ENCODE data around the gene C19orf85.
"Not testable (repeated sequence)": the region's sequence is repeated elsewhere in the genome, so short reads cannot be mapped to it uniquely, and the experiment has no call there.

C19orf85 gene

GRCh38 chr19:55457683-55458457, 6.7 kb downstream of the C19orf85 start:
- DNase-seq (ENCODE audit: low read depth in 2 of 2), result no peak

DNA sequence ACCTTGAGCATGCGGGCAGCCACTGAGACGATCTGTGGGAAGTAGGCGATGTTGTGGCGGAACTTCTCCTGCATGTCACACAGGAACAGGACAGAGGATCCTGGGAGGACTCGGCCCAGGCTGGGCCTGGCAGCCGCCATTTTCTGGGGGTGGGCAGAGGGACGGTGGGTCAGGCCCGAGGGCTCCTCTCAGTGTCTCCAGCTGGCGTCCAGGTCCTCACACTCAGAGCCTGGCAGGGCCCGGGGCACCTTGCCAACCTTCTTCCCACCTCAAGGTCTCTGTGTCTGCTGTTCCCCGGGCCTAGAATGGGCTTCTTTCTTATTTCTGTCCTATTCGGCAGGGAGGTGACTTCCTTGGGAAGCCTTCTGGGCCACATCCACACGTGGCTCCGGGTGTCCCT, 8.2 kb downstream of the C19orf85 start:
- no peak for DNase-seq (ENCODE audit: low read depth in 2 of 2)

DNA sequence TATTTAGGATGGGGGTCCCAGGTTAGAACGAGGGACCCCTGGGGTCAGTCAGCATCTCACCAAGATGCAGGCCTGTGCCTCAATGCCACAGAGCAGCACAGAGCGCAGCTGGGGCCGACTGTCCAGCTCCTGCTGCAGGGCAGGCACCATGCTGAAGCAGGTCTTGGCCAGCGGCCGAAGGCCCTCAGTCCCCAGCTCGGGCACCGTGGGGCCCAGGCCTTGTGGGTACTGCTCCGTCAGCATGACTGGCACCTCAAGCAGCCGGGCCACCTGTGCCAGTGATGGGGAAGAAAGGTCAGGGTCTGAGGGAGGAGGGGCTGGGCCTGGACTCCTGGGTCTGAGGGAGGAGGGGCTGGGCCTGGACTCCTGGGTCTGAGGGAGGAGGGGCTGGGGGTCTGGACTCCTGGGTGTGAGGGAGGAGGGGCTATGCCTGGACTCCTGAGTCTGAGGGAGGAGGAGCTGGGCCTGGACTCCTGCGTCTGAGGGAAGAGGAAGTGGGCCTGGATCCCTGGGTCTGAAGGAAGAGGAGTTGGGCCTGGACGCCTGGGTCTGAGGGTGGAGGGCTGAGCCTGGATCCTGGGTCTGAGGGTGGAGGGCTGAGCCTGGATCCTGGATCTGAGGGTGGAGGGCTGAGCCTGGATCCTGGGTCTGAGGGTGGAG, 8.8 kb downstream of the C19orf85 start:
- DNase-seq (ENCODE audit: low read depth in 2 of 2), result no peak

DNA sequence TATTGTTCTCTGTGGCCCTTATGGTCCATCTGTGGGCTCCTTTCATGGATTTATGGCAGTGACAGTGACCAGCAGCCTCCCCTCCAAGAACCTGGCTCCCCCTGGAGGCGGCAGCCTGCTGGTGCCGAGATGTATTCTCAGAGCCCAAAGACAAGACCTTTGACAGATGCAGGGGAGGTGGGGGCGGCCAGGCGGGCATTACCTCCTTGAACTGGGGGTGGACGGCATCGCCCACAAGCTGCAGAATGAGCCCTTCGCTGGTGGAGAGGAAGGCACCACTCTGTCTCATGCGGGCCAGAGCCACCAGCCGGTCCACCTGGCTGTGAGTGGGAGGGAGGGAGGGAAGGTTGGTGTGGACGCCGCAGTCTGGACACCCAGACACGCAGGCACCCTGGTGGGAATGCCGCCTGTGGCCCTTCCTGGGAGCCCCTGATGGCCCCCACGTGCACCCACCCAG, 9.7 kb downstream of the C19orf85 start:
- no peak for DNase-seq (ENCODE audit: low read depth in 2 of 2)

DNA sequence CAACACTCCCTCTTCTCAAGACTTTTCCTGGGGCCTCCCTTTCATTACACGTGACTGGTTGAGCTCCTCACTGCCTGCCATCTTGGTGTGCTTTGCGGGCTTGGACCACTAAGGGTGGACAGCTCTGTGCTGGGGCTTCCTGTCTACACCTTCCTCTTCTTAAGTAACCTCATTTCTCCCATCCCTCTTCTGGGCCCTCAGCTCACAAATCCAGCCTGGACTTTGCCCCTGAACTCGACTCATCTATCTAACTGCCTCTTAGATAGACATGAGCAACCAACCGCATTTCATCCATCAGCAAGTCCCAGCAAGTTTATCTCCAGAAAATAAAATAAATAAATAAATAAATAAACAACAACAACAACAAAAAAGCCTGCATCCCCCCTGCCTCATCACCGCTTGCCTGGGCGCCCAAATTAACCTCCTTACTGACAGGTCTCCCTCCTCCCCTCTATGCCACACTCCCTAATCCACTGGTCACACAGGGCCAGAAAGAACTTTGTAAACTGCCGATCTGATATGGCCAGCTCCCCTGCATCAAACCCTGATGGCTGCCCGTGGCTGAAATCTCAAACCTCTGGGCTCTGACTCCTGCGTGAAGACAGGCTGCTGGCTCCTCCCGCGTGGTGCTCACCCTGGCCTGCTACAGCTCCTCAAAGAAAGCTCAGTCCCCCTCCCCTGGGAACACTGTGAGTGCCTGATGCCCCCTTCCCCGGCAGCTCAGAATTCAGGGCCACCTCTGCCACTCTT, 10.9 kb downstream of the C19orf85 start:
- no peak for DNase-seq (ENCODE audit: low read depth in 2 of 2)

DNA sequence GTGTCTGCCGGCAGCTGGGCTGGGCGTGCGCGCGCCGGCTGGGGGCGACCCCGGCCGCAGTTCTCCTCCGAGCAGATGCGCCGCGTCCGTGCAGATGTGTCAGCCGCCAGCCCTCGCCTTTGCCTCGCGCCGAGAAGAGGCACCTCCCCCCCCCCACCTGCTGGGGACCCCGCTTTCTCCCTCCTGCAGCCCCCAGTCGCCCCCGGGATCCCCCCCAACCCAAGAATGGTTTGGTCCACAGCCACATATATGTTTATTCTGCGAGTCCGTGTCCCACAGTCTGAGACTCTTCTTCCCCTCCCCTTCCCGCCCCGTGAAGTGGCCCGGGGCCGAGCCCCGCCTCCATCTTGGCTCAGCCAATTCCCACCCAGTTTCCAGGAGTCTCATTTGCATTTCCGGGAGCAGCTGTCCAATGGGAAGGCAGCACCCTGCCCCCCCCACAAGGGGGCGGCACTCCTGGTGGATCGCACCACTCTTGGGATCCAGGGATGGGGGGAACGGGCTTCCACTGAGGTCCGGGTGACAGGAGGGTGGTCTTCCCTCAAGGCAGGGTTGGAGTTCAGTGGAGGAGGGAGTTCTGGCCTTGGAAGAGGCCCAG, 11.7 kb downstream of the C19orf85 start:
- DNase-seq (ENCODE audit: low read depth in 2 of 2), result no peak

- DNase-seq (ENCODE audit: low read depth in 2 of 2), result no peak
Measured at GRCh38 chr19:55451965-55452748, 12.4 kb downstream of the C19orf85 start.

GRCh38 chr19:55451163-55451964, 13.2 kb downstream of the C19orf85 start:
- no peak for DNase-seq (ENCODE audit: low read depth in 2 of 2)

GRCh38 chr19:55449469-55449868, 15.1 kb downstream of the C19orf85 start:
- DNase-seq (ENCODE audit: low read depth in 2 of 2), result no peak

DNA sequence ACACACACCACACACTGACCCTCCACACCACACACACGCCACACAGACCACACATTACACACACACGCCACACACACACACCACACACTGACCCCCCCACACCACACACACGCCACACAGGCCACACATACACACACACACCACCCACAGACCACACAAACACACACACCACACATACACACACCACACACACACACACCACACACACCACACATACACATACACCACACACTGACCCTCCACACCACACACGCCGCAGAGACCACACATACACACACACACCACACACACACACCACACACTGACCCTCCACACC, 16.4 kb downstream of the C19orf85 start:
- not testable (repeated sequence) for DNase-seq (ENCODE audit: low read depth in 2 of 2)

GRCh38 chr19:55447421-55448174, 17.0 kb downstream of the C19orf85 start:
- DNase-seq (ENCODE audit: low read depth in 2 of 2), result no peak

GRCh38 chr19:55446060-55446459, 18.5 kb downstream of the C19orf85 start:
- DNase-seq (ENCODE audit: low read depth in 2 of 2), result no peak

DNA sequence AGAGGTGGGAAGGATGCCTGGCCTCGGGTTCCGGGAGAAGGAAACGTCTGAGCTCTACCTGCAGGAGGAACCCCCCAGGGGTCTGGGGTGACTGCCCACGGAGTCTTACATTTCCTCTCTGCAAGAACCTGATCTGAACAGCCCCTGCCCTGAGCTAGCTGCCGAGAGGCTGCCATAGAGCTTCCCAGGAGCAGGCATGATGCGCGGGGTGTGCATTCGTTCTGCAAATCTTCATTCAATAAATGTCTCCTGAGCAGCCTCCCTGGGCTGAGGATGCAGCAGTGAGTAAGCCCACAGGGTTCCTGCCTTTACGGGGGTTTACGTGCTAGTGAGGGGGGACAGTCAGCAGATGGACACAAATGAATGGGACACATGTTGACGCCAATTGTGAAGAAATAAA, 19.9 kb downstream of the C19orf85 start:
- no peak for DNase-seq (ENCODE audit: low read depth in 2 of 2)

DNA sequence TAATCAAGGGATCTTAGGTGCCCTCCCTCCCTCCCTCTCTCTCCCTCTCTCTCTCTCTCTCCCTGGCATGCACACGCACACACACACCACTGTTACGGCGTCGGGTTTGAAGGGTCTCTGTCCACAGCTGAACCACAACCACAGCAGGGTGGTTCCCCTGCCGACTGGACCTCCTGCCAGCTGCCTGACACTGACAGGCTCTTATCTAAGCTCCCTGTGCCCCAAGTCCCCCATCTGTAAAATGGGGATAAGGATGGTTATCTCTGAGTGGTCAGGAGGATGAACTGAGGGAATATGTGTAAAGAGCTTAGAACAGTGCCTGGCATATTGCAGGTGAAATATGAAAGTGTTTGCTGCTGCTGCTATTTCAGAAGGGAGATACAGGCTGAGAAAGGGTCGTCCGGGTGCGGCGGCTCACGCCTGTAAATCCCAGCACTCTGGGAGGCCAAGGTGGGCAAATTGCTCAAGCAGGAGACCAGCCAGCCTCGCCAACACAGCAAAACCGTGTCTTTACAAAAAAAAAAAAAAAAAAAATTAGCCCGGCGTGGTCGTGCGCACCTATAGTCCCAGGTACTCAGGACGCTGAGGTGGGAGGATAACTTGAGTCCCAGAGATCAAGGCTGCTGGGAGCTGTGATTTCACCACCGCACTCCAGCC, 20.6 kb downstream of the C19orf85 start:
- DNase-seq (ENCODE audit: low read depth in 2 of 2), result no peak

- DNase-seq (ENCODE audit: low read depth in 2 of 2), result no peak
Measured at GRCh38 chr19:55443045-55443823, 21.3 kb downstream of the C19orf85 start, which contains the start of gene SHISA7. SHISA7 (minus strand) TSS chr19:55443300; CDS start chr19:55442863, 437 bp downstream.

DNA sequence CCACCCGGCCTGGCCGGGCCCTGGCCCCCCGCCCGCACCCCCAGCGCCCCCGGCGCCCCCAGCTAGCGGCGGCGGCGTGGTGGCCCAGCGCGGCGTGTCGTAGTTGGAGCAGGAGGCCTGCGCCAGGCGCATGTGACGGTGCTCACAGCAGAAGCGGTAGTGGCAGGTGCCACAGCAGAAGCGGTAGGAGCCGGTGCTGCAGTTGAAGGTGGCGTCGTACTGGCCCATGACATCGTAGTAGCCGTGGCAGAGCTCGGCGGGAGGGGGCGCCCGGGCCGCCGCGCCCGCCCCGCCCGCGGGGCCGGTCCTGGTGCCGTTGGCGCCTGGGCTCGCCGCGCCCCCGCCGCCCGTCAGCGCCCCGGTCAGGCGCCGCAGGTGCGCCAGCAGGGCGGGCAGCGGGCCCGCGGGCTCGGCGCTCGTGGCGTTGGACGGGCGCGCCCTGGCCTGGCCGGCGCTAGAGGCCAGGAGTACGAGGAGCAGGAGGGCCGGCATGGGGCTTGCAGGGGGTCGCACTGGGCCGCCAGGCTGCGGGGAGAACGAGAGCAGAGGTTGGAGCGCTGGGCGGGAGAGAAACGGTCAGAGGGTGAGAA, 22.1 kb downstream of the C19orf85 start:
- DNase-seq (ENCODE audit: low read depth in 2 of 2), result no peak

DNA sequence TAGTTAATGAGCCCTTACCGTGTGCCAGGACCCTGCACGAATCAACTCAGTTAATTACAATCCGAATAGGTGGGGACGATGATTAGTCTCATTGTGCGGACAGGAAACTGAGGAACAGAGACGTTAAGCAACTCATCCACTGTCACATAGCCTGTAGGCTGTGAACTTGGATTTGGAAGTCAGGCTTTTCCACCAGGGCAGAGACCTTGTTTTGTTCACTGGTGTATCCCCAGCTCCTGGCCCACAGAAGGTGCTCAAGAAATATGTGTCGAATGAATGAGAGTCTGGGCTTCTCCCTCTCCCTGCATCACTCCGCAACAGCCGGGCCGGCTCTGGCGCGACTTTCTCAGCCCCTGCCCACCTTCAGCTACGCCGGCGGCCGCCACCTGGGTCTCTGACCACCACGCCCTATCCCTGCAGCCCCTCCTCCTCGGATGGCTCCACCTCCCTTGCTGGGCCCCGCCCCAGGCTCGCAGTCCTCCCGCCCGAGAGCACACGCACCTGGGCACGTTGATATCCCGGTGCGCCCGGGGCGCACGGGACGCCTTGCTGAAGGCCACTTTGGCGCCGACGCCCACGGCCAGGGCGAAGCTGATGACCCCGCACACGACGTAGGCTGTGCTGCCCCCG, 22.7 kb downstream of the C19orf85 start:
- DNase-seq (ENCODE audit: low read depth in 2 of 2), result no peak

DNA sequence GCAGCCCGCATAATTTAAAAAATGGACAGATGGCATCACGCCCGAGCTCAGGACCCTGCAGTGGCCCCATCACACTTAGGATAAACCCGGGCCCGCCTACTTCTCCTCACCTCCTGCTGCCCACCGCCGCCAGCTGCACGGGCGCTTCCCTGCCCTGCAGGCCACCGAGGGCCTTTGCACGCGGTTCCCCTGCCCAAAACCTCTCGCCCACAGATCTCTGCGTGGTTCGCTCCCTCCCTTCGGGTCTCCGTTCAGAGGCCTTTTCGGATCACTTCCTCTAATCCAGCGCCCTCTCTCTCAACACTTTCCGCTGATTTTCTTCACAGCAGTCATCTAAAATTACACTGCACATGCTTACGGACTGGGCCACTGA, 23.2 kb downstream of the C19orf85 start:
- no peak for DNase-seq (ENCODE audit: low read depth in 2 of 2)

All from stimulated activated CD8-positive, alpha-beta memory T cell treated with anti-CD3 and anti-CD28 coated beads, Interleukin-2, amount 100 ng/mL, for 1 hour (primary cell).